K562 (cell line): ENCODE results near the gene LRRC75A. TPM values are rescaled to one million over a fixed set of nuclear protein-coding genes. Genes with fewer than 3 reads are reported as not detected.
A peak's percentile ranks its signal among the peaks of the same experiment; 100 is the strongest.

Source experiments
- CBX8 ChIP-seq: fragments of 200-600 bp; sonication (generic); IDR thresholded peaks from 2 replicates; pipeline ENCODE4 v1.6.1; 2012; ENCODE audit warnings: borderline replicate concordance, mixed run types, low read depth, mild to moderate bottlenecking, moderate library complexity, mixed read lengths, low read length, control low read depth, inconsistent platforms; ENCODE audit not compliant: poor library complexity, severe bottlenecking; ENCODE audit errors: extremely low read depth
- CHCHD3 ChIP-seq: fragments of 250-450 bp; sonication (Bioruptor Pico); IDR thresholded peaks from 2 replicates; pipeline ENCODE4 v2.1.2; 2022; ENCODE audit warnings: mild to moderate bottlenecking
- ELF2 ChIP-seq: fragments of 250-450 bp; sonication (Bioruptor Pico); IDR thresholded peaks from 2 replicates; pipeline ENCODE4 v1.5.0; 2021; ENCODE audit warnings: mild to moderate bottlenecking
- ELK3 ChIP-seq: fragments of 450-650 bp; formaldehyde crosslinking; IDR thresholded peaks from 2 replicates; pipeline ENCODE4 v1.4.0; 2020; ENCODE audit warnings: mild to moderate bottlenecking
- HDAC1 ChIP-seq, 2 experiments: fragments of 450-650 bp; IDR thresholded peaks; 2 replicates each; pipeline ENCODE4 v1.6.1; 2016 to 2017; ENCODE audit warnings: inconsistent platforms in 1 of 2, mild to moderate bottlenecking in 1 of 2, moderate library complexity in 1 of 2
- HEY1 ChIP-seq: fragments of 250-450 bp; sonication (Bioruptor Pico); IDR thresholded peaks from 2 replicates; pipeline ENCODE4 v1.5.0; 2020; ENCODE audit warnings: mild to moderate bottlenecking, moderate library complexity, borderline replicate concordance
- HINFP ChIP-seq: fragments of 450-650 bp; conservative IDR thresholded peaks from 2 replicates; pipeline ENCODE4 v1.6.1; 2016; ENCODE audit warnings: missing genetic modification characterization, low read depth, mild to moderate bottlenecking, control low read depth, missing compliant biosample characterization
- KDM2B ChIP-seq: fragments of 250-450 bp; sonication (Bioruptor Pico); IDR thresholded peaks from 2 replicates; pipeline ENCODE4 v1.8.0; 2021; ENCODE audit warnings: mild to moderate bottlenecking, moderate library complexity
- LEF1 ChIP-seq: fragments of 450-650 bp; IDR thresholded peaks from 2 replicates; pipeline ENCODE4 v1.6.1; 2016; ENCODE audit warnings: mild to moderate bottlenecking
- NRF1 ChIP-seq, 2 experiments: fragments of 450-650 bp; IDR thresholded peaks in 1 of 2; conservative IDR thresholded peaks in 1 of 2; 2 replicates each; pipeline ENCODE4 v1.6.1; 2014; ENCODE audit warnings: mild to moderate bottlenecking in 2 of 2
- TAF7 ChIP-seq: fragments of 450-650 bp; IDR thresholded peaks from 2 replicates; pipeline ENCODE4 v1.6.1; 2016; ENCODE audit warnings: missing genetic modification characterization, missing compliant biosample characterization
- YY1 ChIP-seq, 3 experiments: IDR thresholded peaks; 2 replicates each; pipeline ENCODE4 v1.6.1; 2011; ENCODE audit warnings: low read length in 2 of 3, mild to moderate bottlenecking in 2 of 3, moderate library complexity in 2 of 3, borderline replicate concordance in 1 of 3, control low read depth in 1 of 3, low read depth in 1 of 3; ENCODE audit not compliant: insufficient read depth in 3 of 3, insufficient replicate concordance in 2 of 3, control insufficient read depth in 1 of 3, insufficient read length in 1 of 3; ENCODE audit errors: extremely low read depth in 1 of 3
- ZNF143 ChIP-seq: sonication (generic); formaldehyde crosslinking; IDR thresholded peaks from 2 replicates; pipeline ENCODE4 v1.9.0; 2022; ENCODE audit warnings: mild to moderate bottlenecking, missing genetic modification reagents
- ZNF589 ChIP-seq: fragments of 200-800 bp; sonication (Bioruptor generic); IDR thresholded peaks from 2 replicates; pipeline ENCODE4 v1.6.1; 2016; ENCODE audit warnings: low read depth, missing genetic modification characterization, missing compliant biosample characterization
- ZNF668 ChIP-seq: fragments of 250-450 bp; sonication (Bioruptor Pico); IDR thresholded peaks from 2 replicates; pipeline ENCODE4 v1.8.0; 2022; ENCODE audit warnings: mild to moderate bottlenecking, inconsistent platforms
- ZNF717 ChIP-seq: fragments of 250-450 bp; sonication (Bioruptor Pico); IDR thresholded peaks from 2 replicates; pipeline ENCODE4 v1.5.0; 2021
- polyA plus RNA-seq, 8 experiments: library from polyadenylated mRNA; depleted of rRNA in 4 of 8; stranded (reverse) in 5 of 8; unstranded in 3 of 8; fragments of >200 nt; fragmentation: Nextera tagmentation in 2 of 8; fragmentation: Illumina TruSeq in 1 of 8; extraction: Ambion mirVana in 2 of 8; extraction: Trizol in 1 of 8; gene quantifications; 2 replicates each; pipeline versions ENCODE4 v1.2.1 to v1.2.3, GENCODE V29; 2011 to 2014; ENCODE audit warnings: inconsistent platforms in 1 of 8, missing spikeins in 1 of 8
- total RNA-seq, 7 experiments: library from RNA; depleted of rRNA in 6 of 7; stranded (reverse); fragments of >200 nt in 6 of 7; fragmentation: Illumina TruSeq in 2 of 7; extraction: Trizol in 2 of 7; gene quantifications; 2 replicates each; pipeline versions ENCODE4 v1.2.1 to v1.2.3, GENCODE V29; 2011 to 2021; ENCODE audit warnings: low replicate concordance in 1 of 7
- TF ChIP-seq, protein P1 (sequence below): fragments of 250-450 bp; sonication (Bioruptor Pico); IDR thresholded peaks from 2 replicates; pipeline ENCODE4 v1.8.0; 2021; ENCODE audit warnings: moderate library complexity, mild to moderate bottlenecking, inconsistent platforms
- TF ChIP-seq, protein P2 (sequence below): IDR thresholded peaks from 2 replicates; pipeline ENCODE4 v1.6.1; 2011; ENCODE audit warnings: borderline replicate concordance, low read depth, mild to moderate bottlenecking, moderate library complexity, low read length; ENCODE audit not compliant: insufficient read depth, poor library complexity, severe bottlenecking

LRRC75A gene
- total and polyA plus RNA-seq, 9 of the 15 experiments (the other 6 are each of a cell fraction or from before 2014, with no cell fraction given), result 0.04 to 0.34 (median 0.08) TPM; not detected in 5

DNA sequence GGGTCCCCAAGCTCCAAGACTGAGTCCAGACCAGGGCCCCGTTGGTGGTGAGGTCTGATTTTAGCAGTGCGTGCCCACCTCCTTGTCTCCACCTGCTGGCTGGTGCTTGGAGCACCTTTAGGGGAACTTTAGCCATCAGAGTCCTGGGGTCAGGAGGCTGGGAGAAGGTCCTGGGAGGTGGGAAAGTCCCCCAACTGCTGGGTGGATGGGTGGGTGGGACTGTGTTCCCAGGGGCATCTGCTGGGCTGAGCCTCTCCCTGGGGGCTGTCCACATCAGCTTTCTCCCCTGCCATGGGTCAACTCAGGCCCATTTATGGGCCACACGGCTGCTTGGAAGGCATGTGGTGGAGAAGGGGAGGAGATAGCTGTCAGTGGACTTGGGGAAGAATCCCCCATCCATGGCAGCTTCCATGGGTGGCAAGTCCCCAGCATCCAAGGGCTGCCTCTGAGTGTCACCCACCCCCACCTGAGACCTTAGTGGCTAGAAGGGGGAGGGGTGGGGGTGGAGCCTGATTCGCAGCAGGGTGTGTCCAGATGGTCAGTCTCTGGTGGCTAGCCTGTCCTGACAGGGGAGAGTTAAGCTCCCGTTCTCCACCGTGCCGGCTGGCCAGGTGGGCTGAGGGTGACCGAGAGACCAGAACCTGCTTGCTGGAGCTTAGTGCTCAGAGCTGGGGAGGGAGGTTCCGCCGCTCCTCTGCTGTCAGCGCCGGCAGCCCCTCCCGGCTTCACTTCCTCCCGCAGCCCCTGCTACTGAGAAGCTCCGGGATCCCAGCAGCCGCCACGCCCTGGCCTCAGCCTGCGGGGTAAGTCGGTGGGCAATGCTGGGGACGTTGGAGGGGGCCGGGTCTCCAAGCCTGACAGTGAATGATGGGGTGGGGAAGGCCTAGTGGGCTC is 76.7 kb downstream of the LRRC75A start, which contains the start of gene TRPV2 (continued):
- TF ChIP-seq HINFP (tag), result no peak
- TF ChIP-seq, protein P1, sequence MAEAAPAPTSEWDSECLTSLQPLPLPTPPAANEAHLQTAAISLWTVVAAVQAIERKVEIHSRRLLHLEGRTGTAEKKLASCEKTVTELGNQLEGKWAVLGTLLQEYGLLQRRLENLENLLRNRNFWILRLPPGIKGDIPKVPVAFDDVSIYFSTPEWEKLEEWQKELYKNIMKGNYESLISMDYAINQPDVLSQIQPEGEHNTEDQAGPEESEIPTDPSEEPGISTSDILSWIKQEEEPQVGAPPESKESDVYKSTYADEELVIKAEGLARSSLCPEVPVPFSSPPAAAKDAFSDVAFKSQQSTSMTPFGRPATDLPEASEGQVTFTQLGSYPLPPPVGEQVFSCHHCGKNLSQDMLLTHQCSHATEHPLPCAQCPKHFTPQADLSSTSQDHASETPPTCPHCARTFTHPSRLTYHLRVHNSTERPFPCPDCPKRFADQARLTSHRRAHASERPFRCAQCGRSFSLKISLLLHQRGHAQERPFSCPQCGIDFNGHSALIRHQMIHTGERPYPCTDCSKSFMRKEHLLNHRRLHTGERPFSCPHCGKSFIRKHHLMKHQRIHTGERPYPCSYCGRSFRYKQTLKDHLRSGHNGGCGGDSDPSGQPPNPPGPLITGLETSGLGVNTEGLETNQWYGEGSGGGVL (CRISPR knock-in tag), result no peak
- no peak for TF ChIP-seq LEF1
- no peak for TF ChIP-seq ELK3 (CRISPR knock-in tag)
- TF ChIP-seq NRF1 (conservative IDR thresholded peaks at IDR 0.05 in 1 of 2, IDR thresholded peaks at IDR 0.05 in 1 of 2), result peak; percentile 8 to 27; a peak in 1 of 4 replicates
- TF ChIP-seq CHCHD3 (CRISPR knock-in tag), result no peak
- TF ChIP-seq ZNF717 (CRISPR knock-in tag), result no peak
- TF ChIP-seq CBX8, result no peak
- TF ChIP-seq TAF7 (tag), result no peak
- no peak for TF ChIP-seq ZNF143 (CRISPR knock-in tag)
- no peak for TF ChIP-seq YY1 (IDR thresholded peaks at IDR 0.05; ENCODE audit: borderline replicate concordance in 1 of 3, control insufficient read depth in 1 of 3, extremely low read depth in 1 of 3, insufficient read depth in 3 of 3, insufficient read length in 1 of 3, insufficient replicate concordance in 2 of 3, low read depth in 1 of 3, low read length in 2 of 3)
- TF ChIP-seq, protein P2, sequence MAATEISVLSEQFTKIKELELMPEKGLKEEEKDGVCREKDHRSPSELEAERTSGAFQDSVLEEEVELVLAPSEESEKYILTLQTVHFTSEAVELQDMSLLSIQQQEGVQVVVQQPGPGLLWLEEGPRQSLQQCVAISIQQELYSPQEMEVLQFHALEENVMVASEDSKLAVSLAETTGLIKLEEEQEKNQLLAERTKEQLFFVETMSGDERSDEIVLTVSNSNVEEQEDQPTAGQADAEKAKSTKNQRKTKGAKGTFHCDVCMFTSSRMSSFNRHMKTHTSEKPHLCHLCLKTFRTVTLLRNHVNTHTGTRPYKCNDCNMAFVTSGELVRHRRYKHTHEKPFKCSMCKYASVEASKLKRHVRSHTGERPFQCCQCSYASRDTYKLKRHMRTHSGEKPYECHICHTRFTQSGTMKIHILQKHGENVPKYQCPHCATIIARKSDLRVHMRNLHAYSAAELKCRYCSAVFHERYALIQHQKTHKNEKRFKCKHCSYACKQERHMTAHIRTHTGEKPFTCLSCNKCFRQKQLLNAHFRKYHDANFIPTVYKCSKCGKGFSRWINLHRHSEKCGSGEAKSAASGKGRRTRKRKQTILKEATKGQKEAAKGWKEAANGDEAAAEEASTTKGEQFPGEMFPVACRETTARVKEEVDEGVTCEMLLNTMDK, result no peak
- no peak for TF ChIP-seq ZNF668
- no peak for TF ChIP-seq ELF2 (CRISPR knock-in tag)
- TF ChIP-seq HEY1 (CRISPR knock-in tag), result no peak
- TF ChIP-seq HDAC1 (IDR thresholded peaks at IDR 0.05), result no peak; a peak in 1 of 4 replicates
- no peak for TF ChIP-seq KDM2B (CRISPR knock-in tag)
- no peak for TF ChIP-seq ZNF589 (CRISPR knock-in tag)
